Adrenal gland (tissue), 12 donors: ENCODE data around the gene AKR1A1. TPM values are rescaled to one million over a fixed set of nuclear protein-coding genes. Genes with fewer than 3 reads are reported as not detected.

Experiments
- DNase-seq, 7 donors: peaks; one replicate each; pipeline ENCODE4 v3.0.0-alpha.2; 2019 to 2020
- H3K27ac ChIP-seq, 5 donors: fragments of 200-600 bp; sonication (generic) in 4 of 5; 1 replicate in 3 of 5; 2 replicates in 2 of 5; pipeline versions ENCODE4 v1.5.1 to v1.8.0; 2016 to 2020; ENCODE audit warnings: mild to moderate bottlenecking in 1 of 5
- H3K27me3 ChIP-seq: fragments of 200-600 bp; 2 replicates; pipeline ENCODE4 v1.8.0; 2021
- H3K36me3 ChIP-seq, 2 donors: fragments of 200-600 bp; replicated peaks in 1 of 2; 1 replicate in 1 of 2; 2 replicates in 1 of 2; pipeline versions ENCODE4 v1.5.1 to v1.8.0; 2018 to 2022
- H3K4me1 ChIP-seq, 2 donors: fragments of 200-600 bp; replicated peaks in 1 of 2; 1 replicate in 1 of 2; 2 replicates in 1 of 2; pipeline versions ENCODE4 v1.5.1 to v1.8.0; 2018 to 2021
- H3K4me3 ChIP-seq, 4 donors: fragments of 200-600 bp; sonication (generic) in 3 of 4; one replicate each; pipeline ENCODE4 v1.5.1; 2016 to 2018
- H3K9me3 ChIP-seq, 3 donors: fragments of 200-600 bp; sonication (generic) in 1 of 3; replicated peaks in 1 of 3; 1 replicate in 2 of 3; 2 replicates in 1 of 3; pipeline versions ENCODE4 v1.5.1 to v1.8.0; 2016 to 2021
- CTCF ChIP-seq, 6 experiments: fragments of 450-650 bp in 4 of 6; fragments of 200-600 bp in 2 of 6; sonication (generic) in 1 of 6; IDR thresholded peaks; 1 replicate in 5 of 6; 2 replicates in 1 of 6; pipeline versions ENCODE4 v1.5.1 to v1.8.0; 2016 to 2021; ENCODE audit warnings: antibody characterized with exemption in 6 of 6, mild to moderate bottlenecking in 2 of 6, moderate library complexity in 1 of 6
- POLR2A ChIP-seq, 2 donors: fragments of 450-650 bp; IDR thresholded peaks; one replicate each; pipeline ENCODE4 v1.6.1; 2017; ENCODE audit warnings: antibody characterized with exemption in 2 of 2, mild to moderate bottlenecking in 2 of 2, moderate library complexity in 1 of 2
- WGBS, 4 donors: extraction: QIAGEN DNeasy Blood & Tissue Kit in 2 of 4; methylation state at CpG; one replicate each; pipeline versions ENCODE4 v1.1.5 to v1.1.7; 2013 to 2017; 5-methylcytosine and 5-hydroxymethylcytosine counted together
- intact Hi-C, 2 donors: fragments of 100-400 bp; cut with DNase I; formaldehyde crosslinking; loops; one replicate each; pipeline versions ENCODE4 v1.14.1 to v1.15.0; 2022 to 2023
- polyA plus RNA-seq, 3 donors: library from polyadenylated mRNA; stranded (reverse); fragments of 200-250 nt in 2 of 3; fragments of 350-450 nt in 1 of 3; fragmentation: Illumina TruSeq in 1 of 3; extraction: RNeasy Lipid Tissue Mini Kit (QIAGEN cat#74804) in 1 of 3; gene quantifications; one replicate each; pipeline ENCODE4 v1.2.3, GENCODE V29; 2013 to 2014
- total RNA-seq, 9 donors: library from RNA; depleted of rRNA in 4 of 9; stranded (reverse); fragments of >200 nt in 4 of 9; fragments of 120-200 nt in 1 of 9; fragmentation: NEBNext Ultra II Directional in 1 of 9; extraction: Animal tissue kit (Norgen Biotek cat#: 25700) in 1 of 9; gene quantifications; one replicate each; pipeline versions ENCODE4 v1.1.0 to v1.2.4, GENCODE V29; 2013 to 2023
- donor health status: healthy with polysubstance abuse.
- donor health status: Bipolar disorder and iron deficiency.
- donor health status: DM: yes; HTN: yes; CAD: no.
- donor health status: DM: no; HTN: no; CAD: no.
- donor health status: DM: no; HTN: no; CAD: no.
- donor health status: DM: yes; HTN: yes; CAD: no.

AKR1A1 gene
- total and polyA plus RNA-seq, 12 donors, result 85.6 to 199 (median 119) TPM

- WGBS, 4 donors, result 84 to 89% (median 87%) methylated on average over 6 of the region's 6 CpGs
- no peak for DNase-seq
- intact Hi-C loops, result no loop called here
Measured at GRCh38 chr1:45554198-45554597, 3.6 kb downstream of the AKR1A1 start.

GRCh38 chr1:45557422-45557944, 6.9 kb downstream of the AKR1A1 start:
- no peak for DNase-seq
- H3K36me3 ChIP-seq, result peaks cover 0 to 17% of the 10 kb centered on the region in 2 donors
- peaks cover 0 to 8% of the 10 kb centered on the region in 2 donors for H3K4me1 ChIP-seq
- no peak for TF ChIP-seq CTCF (IDR thresholded peaks at IDR 0.05)
- no peak for TF ChIP-seq POLR2A (IDR thresholded peaks at IDR 0.05)
- no peaks in the 10 kb centered on the region for H3K27me3 ChIP-seq
- no peak overlapping the region for H3K27ac ChIP-seq
- 76 to 88% (median 82%) methylated on average over 3 of the region's 3 CpGs for WGBS, 4 donors
- intact Hi-C loops, result no loop called here
- no peak overlapping the region for H3K4me3 ChIP-seq
- H3K9me3 ChIP-seq, result no peaks in the 10 kb centered on the region

More at GRCh38 chr1:45554198-45554597, 3.6 kb downstream of the AKR1A1 start:
- H3K27me3 ChIP-seq, result no peaks in the 10 kb centered on the region
- no peaks in the 10 kb centered on the region for H3K9me3 ChIP-seq
- no peak overlapping the region for H3K27ac ChIP-seq
- H3K4me1 ChIP-seq, result peaks cover 18 to 26% of the 10 kb centered on the region in 2 donors
- H3K36me3 ChIP-seq, result peaks cover 0 to 8% of the 10 kb centered on the region in 2 donors
- no peak for TF ChIP-seq POLR2A (IDR thresholded peaks at IDR 0.05)
- TF ChIP-seq CTCF (IDR thresholded peaks at IDR 0.05), result no peak
- H3K4me3 ChIP-seq, result no peak overlapping the region

GRCh38 chr1:45563843-45564242, 13.2 kb downstream of the AKR1A1 start:
- peaks cover 0 to 13% of the 10 kb centered on the region in 2 donors for H3K4me1 ChIP-seq
- H3K27me3 ChIP-seq, result no peaks in the 10 kb centered on the region
- no peak for DNase-seq
- H3K27ac ChIP-seq, result no peak overlapping the region
- 70 to 83% (median 75%) methylated on average over 2 of the region's 2 CpGs for WGBS, 4 donors
- peaks cover 0 to 38% of the 10 kb centered on the region in 2 donors for H3K36me3 ChIP-seq
- intact Hi-C loops, result loop anchor here in 1 of 2 donors (10.0 kb wide), 1 partner anchor 219 kb away; the partner anchor contains the start of genes MUTYH and TOE1
- TF ChIP-seq CTCF (IDR thresholded peaks at IDR 0.05) (no peak), POLR2A (IDR thresholded peaks at IDR 0.05) (no peak)
- no peak overlapping the region for H3K4me3 ChIP-seq
- no peaks in the 10 kb centered on the region for H3K9me3 ChIP-seq

- TF ChIP-seq CTCF (IDR thresholded peaks at IDR 0.05) (no peak), POLR2A (IDR thresholded peaks at IDR 0.05) (no peak)
- H3K4me1 ChIP-seq, result peaks cover 0 to 8% of the 10 kb centered on the region in 2 donors
- peaks cover 0 to 52% of the 10 kb centered on the region in 2 donors for H3K36me3 ChIP-seq
- intact Hi-C loops, result loop anchor here (5.0 to 10.0 kb wide), 3 partner anchors 49 to 222 kb away; partner anchors contain the start of genes MUTYH (in 1 of the 2) and TOE1 (in 1 of the 2)
- H3K9me3 ChIP-seq, result no peaks in the 10 kb centered on the region
- WGBS, 4 donors, result 39 to 55% (median 53%) methylated on average over 4 to 5 of the region's 5 CpGs; no CpG with 5 or more reads in 1 of the 4 donors
- H3K27ac ChIP-seq, result no peak overlapping the region
- peak in 6 of 7 donors; percentile 43 to 84 (median 46) for DNase-seq
- H3K27me3 ChIP-seq, result no peaks in the 10 kb centered on the region
- H3K4me3 ChIP-seq, result no peak overlapping the region
Measured at GRCh38 chr1:45566722-45567121, 16.1 kb downstream of the AKR1A1 start.
